Measurements from ENCODE around the gene NF2. TPM values are rescaled to one million over a fixed set of nuclear protein-coding genes. Genes with fewer than 3 reads are reported as not detected.

The NF2 gene
- total and polyA plus RNA-seq, 10 of the 15 experiments (the other 5 are each of a cell fraction or from before 2014, with no cell fraction given) = 2.2 to 49.8 (median 22.5) TPM

GRCh38 chr22:29693161-29693560 lies 89.7 kb downstream of the NF2 start (continued):
- TF ChIP-seq PBX3 (IDR thresholded peaks at IDR 0.05; ENCODE audit: insufficient replicate concordance, low read depth, low read length) (no peak), CBFB (IDR thresholded peaks at IDR 0.05; ENCODE audit: low read depth) (no peak), GABPA (IDR thresholded peaks at IDR 0.05; ENCODE audit: low read depth) (no peak), PRDM15 (CRISPR knock-in tag; IDR thresholded peaks at IDR 0.05) (no peak), ZNF592 (IDR thresholded peaks at IDR 0.05) (no peak), HDGF (IDR thresholded peaks at IDR 0.05) (no peak), RFX5 (IDR thresholded peaks at IDR 0.05; ENCODE audit: low read depth, low read length) (no peak), TCF12 (IDR thresholded peaks at IDR 0.05; ENCODE audit: low read depth, low read length) (no peak), PAX5 (IDR thresholded peaks at IDR 0.05; ENCODE audit: borderline replicate concordance, low read depth, low read length) (no peak), MYB (IDR thresholded peaks at IDR 0.05; ENCODE audit: borderline replicate concordance, low read depth, low read length) (no peak), ELK1 (IDR thresholded peaks at IDR 0.05; ENCODE audit: low read depth, low read length) (no peak), CBX5 (IDR thresholded peaks at IDR 0.05; ENCODE audit: low read depth) (no peak), SREBF1 (IDR thresholded peaks at IDR 0.05; ENCODE audit: low read length) (no peak), MXI1 (IDR thresholded peaks at IDR 0.05; ENCODE audit: low read depth, low read length) (no peak)

All from GM12878 (cell line).